GM19324 (cell line): ENCODE results near the gene SMAP2.

Experiments
- ATAC-seq: cut with Tn5 transposase; IDR thresholded peaks from one replicate; pipeline ENCODE4 v1.9.1; 2021; ENCODE audit warnings: mild to moderate bottlenecking, moderate library complexity; ENCODE audit not compliant: unreplicated experiment, low FRiP score

SMAP2 gene

GRCh38 chr1:40462956-40463590 lies 89.5 kb downstream of the SMAP2 start:
- no peak for ATAC-seq

GRCh38 chr1:40469327-40469726 lies 95.8 kb downstream of the SMAP2 start:
- no peak for ATAC-seq
